Measurements from ENCODE around the gene P4HB.

Gene P4HB

DNA sequence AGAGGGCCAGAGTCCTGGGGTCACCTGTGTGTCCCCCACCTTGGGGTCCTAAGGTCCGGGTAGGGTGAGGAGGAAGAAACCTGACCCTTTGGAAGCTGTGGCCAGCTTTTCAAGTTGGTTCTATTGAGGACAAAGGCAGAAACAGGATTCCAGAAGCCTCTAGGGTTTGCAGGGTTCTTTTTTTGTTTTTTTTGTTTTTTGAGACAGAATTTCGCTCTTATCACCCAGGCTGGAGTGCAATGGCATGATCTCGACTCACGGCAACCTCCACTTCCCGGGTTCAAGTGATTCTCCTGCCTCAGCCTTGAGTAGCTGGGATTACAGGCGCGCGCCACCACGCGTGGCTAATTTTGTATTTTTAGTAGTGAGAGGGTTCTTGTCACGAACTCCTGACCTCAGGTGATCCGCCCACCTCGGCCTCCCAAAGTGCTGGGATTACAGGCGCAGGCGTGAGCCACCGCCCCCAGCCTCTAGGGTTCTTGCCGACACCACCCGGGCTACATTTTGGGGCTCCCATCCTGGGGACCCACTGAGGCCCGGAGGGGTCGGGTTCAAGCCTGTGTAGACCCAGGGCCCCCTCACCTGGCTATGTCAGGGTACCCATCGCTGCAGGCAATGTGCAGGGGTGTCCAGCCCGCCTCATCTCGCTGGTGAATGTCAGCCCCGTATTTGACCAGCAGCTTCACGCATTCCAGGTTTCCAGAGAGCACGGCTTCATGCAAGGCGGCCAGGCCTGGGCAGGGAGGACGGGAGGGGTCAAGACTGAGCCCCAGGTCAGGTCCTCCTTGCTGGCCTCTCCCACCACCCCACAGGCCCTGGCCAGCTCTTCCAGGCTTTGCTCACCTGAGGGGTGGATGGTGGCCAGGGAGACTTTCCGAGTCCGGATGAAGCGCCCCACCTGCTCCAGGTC is 26.2 kb downstream of the P4HB start:
- H3K27ac Mint-ChIP-seq, result peak overlapping the region; percentile 83
- H3K4me1 Mint-ChIP-seq, result peaks cover 14% of the 10 kb centered on the region
- no peaks in the 10 kb centered on the region for H3K36me3 Mint-ChIP-seq
- peak overlapping the region; percentile 84 for H3K4me3 Mint-ChIP-seq
- H3K9me3 Mint-ChIP-seq, result no peaks in the 10 kb centered on the region
- no peaks in the 10 kb centered on the region for H3K27me3 Mint-ChIP-seq

DNA sequence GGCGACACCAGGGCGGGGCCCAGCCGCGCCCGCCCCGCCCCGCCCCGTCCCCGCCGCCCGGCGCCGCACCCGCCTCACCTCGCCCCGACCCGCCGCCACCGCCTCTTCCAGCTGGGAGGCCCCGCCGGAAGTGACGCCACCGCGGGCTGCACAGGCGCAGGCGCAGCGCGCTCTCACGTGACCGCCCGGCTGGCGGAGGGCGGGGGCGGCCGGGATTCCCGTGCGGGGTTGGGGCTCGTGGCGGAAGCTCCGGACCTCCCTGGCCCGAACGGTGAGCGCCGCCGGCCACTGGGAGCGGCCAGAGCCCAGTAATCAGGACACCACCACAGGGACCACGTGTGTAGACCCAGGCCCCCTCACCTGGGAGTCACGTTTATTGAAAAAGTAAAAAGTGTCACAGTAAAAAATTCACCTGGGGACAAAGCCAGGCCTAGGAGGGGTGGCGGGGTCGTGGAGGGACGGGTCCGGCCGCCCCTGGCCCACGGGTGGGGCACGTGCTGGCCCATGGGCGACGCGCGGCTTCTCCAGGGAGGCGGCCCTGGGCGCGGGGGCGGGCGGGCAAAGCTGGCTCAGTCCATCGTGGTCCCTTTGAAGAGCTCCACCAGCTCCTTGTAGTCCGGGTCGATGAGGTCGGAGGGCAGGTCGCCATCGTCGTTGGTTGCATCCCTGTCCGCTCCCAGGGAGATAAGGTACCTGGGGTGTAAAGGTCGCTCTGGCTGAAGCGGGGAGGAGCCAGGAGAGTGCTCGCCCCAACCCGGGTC is 27.0 kb downstream of the P4HB start, which contains the start of gene MCRIP1:
Gene MCRIP1 (minus strand): TSS at position 132 of the 761 bp plus-strand sequence. CDS start 8,785 bp downstream, outside the sequence.
- Mint-ChIP-seq H3K27ac (peak within 1 kb of the TSS; percentile 97), H3K4me1 (peaks cover 20% of the 10 kb centered on the region), H3K27me3 (no peaks in the 10 kb centered on the region), H3K9me3 (no peaks in the 10 kb centered on the region), H3K4me3 (peak within 1 kb of the TSS; percentile 96), H3K36me3 (peaks cover 2% of the 10 kb centered on the region)

DNA sequence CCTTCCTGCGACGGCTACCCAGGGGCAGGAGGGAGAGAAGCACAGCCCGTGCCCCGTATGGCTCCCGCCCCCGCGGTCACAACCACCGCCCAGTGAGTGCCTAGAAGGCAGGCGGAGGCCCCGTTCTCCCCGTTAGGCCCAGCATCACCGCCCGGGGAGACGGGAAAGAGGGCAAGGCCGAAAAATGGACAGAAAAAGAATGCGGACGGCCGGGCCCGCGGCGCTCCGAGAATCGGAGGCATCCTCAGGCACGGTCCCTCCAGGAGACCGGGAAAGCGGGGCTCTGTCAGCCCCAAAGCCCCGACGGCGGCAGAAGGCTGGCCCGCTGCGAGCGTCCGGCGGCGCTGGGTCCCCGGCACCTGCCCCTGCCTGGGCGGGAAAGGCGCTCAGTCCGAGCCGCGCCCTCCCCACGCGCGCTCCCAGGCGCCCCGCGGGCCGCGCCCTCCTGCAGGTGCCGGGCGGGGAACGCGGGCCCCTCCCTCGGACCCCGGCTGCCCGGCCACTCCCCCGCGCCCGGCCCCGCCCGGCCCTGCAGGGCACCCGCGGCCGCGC is 27.7 kb downstream of the P4HB start:
- H3K4me1 Mint-ChIP-seq, result peaks cover 24% of the 10 kb centered on the region
- peaks cover 2% of the 10 kb centered on the region for H3K36me3 Mint-ChIP-seq
- peak overlapping the region; percentile 96 for H3K4me3 Mint-ChIP-seq
- H3K27ac Mint-ChIP-seq, result peak overlapping the region; percentile 97
- H3K27me3 Mint-ChIP-seq, result no peaks in the 10 kb centered on the region
- H3K9me3 Mint-ChIP-seq, result no peaks in the 10 kb centered on the region

DNA sequence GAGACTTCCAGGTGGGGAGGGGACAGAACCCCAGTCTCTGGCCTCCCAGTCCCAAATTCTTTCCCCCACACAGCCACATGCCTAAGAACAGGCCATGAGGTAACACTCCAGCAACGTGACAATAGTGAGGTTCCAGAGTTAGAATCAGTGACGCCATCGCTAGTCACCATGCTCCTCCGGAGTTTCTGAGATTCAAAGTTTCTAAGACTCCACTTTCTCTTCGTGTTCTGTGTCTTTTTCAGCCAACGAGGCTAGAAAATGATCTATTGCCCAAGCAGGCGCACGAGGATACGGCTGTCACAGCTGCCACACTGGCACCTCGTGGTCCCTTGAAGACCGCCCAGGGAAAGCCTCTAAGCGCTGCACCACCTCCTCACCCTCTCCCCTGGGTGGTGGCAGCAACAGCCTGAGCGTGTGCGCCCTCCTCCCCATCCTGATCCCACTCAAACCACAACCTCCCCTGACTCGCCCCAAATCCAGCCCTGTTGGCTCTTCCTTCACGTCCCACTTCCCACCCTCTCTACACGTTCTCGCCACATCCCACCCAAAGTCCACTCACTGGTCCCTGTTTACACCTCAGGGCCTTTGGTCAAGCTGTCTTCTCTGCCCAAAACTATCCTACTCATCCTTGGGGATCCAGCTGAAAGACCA is 28.3 kb downstream of the P4HB start:
- Mint-ChIP-seq H3K27ac (peak overlapping the region; percentile 97), H3K36me3 (peaks cover 2% of the 10 kb centered on the region), H3K4me3 (peak overlapping the region; percentile 96), H3K27me3 (no peaks in the 10 kb centered on the region), H3K9me3 (no peaks in the 10 kb centered on the region), H3K4me1 (peaks cover 24% of the 10 kb centered on the region)

DNA sequence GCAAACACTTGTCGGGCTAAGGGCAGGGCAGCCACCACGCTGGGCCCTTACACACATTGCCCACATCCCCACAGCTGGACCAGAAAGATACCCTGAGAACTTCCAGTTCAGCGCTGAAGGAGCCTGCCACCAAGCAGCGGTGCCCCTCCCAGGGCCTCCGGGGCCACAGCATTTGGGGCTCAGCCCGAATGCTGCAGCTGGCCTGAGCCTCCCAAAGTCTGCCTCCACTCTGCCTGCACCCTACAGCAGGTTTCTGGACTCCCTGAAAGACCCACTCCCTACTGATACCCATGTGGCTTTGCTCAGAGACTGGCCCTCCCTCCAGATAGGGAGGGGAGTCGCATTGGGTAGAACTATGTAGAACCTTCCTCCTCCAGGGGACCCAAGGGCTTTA is 28.8 kb downstream of the P4HB start:
- H3K9me3 Mint-ChIP-seq, result no peaks in the 10 kb centered on the region
- peak overlapping the region; percentile 97 for H3K27ac Mint-ChIP-seq
- no peaks in the 10 kb centered on the region for H3K27me3 Mint-ChIP-seq
- peaks cover 2% of the 10 kb centered on the region for H3K36me3 Mint-ChIP-seq
- H3K4me1 Mint-ChIP-seq, result peaks cover 24% of the 10 kb centered on the region
- peak overlapping the region; percentile 96 for H3K4me3 Mint-ChIP-seq

DNA sequence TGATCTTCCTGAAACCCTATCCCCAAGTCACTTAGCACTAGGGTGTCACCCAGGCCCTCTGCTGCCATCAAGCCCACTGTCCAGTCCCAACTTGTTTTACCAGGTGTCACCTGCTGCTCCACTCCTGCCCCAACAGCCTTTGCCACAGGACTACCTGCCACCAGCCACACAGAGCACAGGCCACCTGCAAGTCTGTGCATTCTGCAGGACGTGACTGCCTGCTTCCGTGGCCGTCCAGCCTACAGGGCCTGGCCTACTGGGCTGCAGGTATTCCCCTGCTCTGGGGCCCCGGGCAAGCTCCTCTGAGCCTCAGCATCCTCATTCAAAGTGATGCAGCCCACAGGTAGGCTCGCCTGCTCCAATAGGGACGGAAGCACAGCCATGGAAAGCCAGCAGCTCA is 30.5 kb downstream of the P4HB start:
- Mint-ChIP-seq H3K27ac (no peak overlapping the region), H3K4me1 (peaks cover 29% of the 10 kb centered on the region), H3K4me3 (no peak overlapping the region), H3K9me3 (no peaks in the 10 kb centered on the region), H3K27me3 (no peaks in the 10 kb centered on the region), H3K36me3 (peaks cover 2% of the 10 kb centered on the region)

DNA sequence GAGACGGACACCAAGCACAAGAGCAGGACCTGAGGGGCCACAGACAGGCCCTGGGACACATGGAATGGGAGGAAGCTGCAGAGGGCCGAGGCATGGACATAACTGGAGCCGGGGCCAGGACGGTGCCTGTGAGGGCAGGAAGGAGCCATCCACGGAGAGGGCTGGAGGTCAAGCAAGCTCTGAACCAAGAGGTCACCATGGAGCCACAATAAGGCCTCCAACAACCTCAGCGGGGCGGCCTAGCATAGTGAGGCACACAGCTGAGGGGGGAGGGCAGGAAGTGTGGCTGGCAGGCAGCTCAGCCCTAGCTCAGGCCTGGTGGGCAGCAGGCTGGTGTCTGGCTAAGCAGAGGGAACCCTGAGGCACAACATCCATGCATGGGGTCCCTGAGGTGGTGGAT is 31.7 kb downstream of the P4HB start:
- Mint-ChIP-seq H3K36me3 (peaks cover 2% of the 10 kb centered on the region), H3K27me3 (no peaks in the 10 kb centered on the region), H3K4me3 (no peak overlapping the region), H3K9me3 (no peaks in the 10 kb centered on the region), H3K4me1 (peaks cover 29% of the 10 kb centered on the region), H3K27ac (no peak overlapping the region)

DNA sequence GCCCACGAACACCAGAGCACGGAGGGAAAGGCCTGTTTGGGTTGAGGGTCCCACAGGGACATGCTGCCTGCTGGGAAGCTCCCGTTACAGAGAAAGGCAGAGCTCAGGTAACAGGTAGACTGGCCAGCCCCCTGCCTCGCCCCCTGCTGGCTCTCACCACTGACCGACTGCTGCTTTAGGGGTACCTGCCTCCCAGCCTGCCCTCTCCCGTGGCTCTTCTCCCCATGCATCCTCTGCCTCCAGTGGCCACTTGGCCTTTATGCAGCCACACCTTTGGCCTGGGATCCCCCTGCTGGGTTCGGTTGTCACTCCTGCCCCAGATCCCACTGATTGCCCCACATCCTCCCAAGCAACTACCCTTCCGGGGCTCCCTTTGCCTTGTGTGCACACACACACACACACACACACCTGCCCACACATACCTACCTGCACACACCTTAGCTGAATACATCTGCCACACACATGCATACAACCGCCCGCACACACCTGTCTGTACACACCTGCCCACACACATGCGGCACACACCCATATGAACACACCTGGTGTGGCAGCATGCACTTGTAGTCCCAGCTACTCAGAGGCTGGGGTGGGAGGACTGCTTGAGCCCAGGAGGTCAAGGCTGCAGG is 34.4 kb downstream of the P4HB start:
- Mint-ChIP-seq H3K4me3 (no peak overlapping the region), H3K36me3 (peaks cover 2% of the 10 kb centered on the region), H3K9me3 (no peaks in the 10 kb centered on the region), H3K27ac (no peak overlapping the region), H3K27me3 (no peaks in the 10 kb centered on the region), H3K4me1 (peaks cover 14% of the 10 kb centered on the region)

DNA sequence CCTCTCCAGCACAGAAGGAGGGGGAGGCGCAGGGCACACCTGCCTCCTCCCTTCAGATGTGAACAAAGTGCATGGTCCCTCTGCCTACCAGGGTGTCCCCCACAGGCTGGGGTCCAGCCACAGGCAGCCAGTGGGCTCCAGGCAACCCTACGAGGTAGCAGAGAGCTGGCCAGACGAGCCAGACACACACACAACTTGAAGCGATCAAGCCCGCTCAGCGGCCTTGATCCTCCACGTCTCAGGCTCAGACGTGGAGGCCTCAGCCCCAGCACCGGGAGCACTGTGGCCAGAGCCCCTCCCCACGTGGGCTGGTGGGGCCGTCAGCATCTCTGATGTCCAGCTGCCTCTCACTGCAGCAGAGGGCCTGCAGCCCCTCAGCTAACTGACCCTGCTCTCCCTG is 35.7 kb downstream of the P4HB start:
- no peaks in the 10 kb centered on the region for H3K9me3 Mint-ChIP-seq
- H3K27ac Mint-ChIP-seq, result no peak overlapping the region
- H3K4me3 Mint-ChIP-seq, result no peak overlapping the region
- H3K4me1 Mint-ChIP-seq, result peaks cover 14% of the 10 kb centered on the region
- H3K27me3 Mint-ChIP-seq, result no peaks in the 10 kb centered on the region
- H3K36me3 Mint-ChIP-seq, result peaks cover 2% of the 10 kb centered on the region

DNA sequence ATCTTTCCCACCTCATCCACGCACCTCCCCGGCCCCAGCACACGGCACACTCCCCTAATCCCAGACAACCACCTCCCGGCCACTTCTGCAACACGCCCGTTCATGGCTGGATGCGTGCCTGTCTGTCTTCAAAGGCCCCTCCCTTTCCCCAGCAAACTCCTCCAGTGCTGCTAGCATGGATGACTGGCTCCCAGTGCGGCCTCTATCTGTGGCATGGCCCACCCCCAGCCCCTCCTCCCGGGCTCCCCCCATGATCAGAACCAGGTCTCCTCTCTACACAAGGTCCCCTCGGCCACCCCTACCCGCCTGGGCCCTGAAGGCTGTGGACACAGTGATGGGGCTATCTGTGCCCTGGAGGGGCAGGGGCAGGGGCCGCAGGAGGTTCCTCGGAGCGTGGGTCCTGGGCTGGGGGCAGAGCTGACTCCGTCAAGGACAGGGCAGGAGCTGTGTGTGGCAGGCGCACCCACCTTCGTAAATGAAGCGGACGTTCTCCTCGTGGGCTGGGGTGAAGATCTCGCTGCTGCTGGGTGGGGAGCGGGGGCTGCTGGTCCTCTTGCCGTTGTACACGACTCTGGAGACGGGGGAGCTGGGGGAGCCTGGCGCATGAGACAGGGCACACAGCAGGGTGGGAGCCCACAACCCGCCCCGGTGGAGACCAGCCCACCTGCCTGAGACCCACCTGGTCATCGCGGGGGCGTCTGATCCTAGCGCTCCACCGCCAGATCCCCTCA is 36.4 kb downstream of the P4HB start:
- Mint-ChIP-seq H3K27ac (no peak overlapping the region), H3K9me3 (no peaks in the 10 kb centered on the region), H3K4me1 (peaks cover 14% of the 10 kb centered on the region), H3K36me3 (peaks cover 2% of the 10 kb centered on the region), H3K27me3 (no peaks in the 10 kb centered on the region), H3K4me3 (no peak overlapping the region)

DNA sequence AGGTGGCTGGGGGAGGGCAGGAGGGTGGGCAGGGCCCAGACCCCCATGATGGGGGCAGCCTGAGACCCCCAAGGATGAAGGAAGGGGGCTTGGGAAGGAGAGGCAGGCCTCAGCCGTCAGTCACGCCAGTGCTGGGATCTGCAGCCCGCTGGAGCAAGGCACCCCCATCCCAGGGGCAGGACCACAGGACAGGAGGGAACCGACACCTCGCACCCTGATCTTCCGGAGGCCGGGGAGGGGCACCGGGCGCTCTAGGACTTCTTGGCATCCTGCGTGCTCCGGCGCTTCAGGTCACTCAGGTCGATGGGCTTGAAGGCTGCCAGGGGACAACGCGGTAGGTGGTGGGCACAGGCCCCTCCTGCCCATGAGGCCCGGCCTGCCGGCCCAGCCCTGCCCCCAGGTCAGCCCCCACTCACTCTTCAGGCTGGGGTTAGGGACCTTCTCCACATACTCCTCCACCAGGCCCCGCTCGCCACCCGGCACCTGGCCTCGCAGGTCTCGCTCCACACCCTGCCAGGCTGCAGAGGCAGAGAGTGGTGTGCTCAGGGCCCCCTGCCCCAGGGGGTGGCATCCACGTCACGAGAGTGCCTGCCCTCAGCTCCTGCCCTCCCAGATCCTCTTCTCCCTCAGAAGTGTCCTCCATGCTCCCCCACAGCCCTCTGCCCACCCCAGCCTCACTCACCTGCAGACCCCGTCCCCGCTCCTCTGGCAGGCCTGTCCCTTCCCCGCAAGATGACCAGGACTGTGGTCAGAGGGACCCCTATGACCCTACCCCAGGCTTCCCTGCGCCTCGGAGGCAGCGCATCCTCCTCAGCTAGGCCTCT is 37.1 kb downstream of the P4HB start:
- Mint-ChIP-seq H3K4me1 (peaks cover 7% of the 10 kb centered on the region), H3K27ac (no peak overlapping the region)

DNA sequence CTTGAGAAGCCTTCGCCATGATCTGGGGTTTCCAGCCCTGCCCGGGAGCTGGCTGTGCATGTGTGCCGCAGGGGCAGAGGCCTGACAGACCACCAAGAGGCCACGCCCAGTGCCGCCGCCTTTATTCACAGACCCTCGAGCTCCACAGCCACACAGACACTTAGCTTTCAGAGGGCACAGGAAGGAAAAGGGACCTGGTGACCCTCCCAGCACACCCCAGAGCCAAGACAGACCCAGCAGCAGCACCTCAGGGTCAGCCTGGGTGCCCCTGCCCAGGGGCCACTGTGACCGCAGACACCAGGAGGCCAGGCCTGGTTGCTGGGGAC is 38.1 kb downstream of the P4HB start:
- Mint-ChIP-seq H3K4me3 (no peak overlapping the region), H3K27ac (no peak overlapping the region), H3K27me3 (no peaks in the 10 kb centered on the region), H3K9me3 (no peaks in the 10 kb centered on the region), H3K36me3 (no peaks in the 10 kb centered on the region), H3K4me1 (peaks cover 4% of the 10 kb centered on the region)

More for the DNA sequence above, 37.1 kb downstream of the P4HB start:
- Mint-ChIP-seq H3K36me3 (no peaks in the 10 kb centered on the region), H3K9me3 (no peaks in the 10 kb centered on the region), H3K27me3 (no peaks in the 10 kb centered on the region), H3K4me3 (no peak overlapping the region)

DNA sequence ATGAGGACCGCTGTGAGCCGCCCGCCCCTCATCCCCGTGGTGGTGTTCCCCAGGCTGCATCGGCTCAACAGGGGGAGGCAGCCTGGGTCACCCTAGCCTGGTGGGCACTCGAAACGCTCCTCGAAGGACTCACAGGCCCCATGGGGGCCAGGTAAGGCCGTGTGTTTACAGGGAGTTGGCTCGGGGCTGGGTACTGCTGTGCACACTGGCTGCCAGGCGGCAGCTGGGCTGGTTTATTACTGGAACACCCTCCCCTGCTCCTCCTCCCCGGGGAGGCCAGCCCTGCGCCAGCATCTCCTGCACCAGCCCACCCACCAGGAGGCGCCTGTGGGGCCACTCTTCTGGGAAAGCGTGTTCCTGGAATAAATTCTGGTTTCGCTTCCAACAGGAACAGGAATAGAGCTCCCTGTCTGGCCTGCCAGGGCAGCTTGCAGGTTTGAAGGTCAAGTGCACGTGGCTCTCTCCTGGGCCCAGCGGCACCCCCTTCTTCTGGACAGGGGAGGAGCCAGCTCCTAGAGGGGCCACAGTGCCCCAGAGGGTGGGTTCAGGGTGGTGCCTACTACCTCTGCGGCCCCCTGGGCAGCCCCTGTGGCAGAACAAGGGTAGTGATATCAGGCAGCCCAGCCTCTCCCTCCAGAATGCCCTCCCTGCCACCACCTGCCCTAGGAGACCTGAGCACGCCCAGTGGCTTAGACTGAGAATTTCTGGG is 38.6 kb downstream of the P4HB start:
- H3K4me1 Mint-ChIP-seq, result peaks cover 4% of the 10 kb centered on the region
- no peak overlapping the region for H3K27ac Mint-ChIP-seq
- no peak overlapping the region for H3K4me3 Mint-ChIP-seq

More for the DNA sequence above, 38.6 kb downstream of the P4HB start:
- Mint-ChIP-seq H3K9me3 (no peaks in the 10 kb centered on the region), H3K27me3 (no peaks in the 10 kb centered on the region), H3K36me3 (no peaks in the 10 kb centered on the region)

Measured in activated naive CD4-positive, alpha-beta T cell treated with anti-CD3 and anti-CD28 coated beads, Interleukin-2, amount 50 U/mL, for 24 hours (primary cell).